ENCODE measurements around the gene APOBR.

Gene APOBR

GRCh38 chr16:28511801-28512789 is 17.7 kb downstream of the APOBR start:
- TF ChIP-seq, protein P1, sequence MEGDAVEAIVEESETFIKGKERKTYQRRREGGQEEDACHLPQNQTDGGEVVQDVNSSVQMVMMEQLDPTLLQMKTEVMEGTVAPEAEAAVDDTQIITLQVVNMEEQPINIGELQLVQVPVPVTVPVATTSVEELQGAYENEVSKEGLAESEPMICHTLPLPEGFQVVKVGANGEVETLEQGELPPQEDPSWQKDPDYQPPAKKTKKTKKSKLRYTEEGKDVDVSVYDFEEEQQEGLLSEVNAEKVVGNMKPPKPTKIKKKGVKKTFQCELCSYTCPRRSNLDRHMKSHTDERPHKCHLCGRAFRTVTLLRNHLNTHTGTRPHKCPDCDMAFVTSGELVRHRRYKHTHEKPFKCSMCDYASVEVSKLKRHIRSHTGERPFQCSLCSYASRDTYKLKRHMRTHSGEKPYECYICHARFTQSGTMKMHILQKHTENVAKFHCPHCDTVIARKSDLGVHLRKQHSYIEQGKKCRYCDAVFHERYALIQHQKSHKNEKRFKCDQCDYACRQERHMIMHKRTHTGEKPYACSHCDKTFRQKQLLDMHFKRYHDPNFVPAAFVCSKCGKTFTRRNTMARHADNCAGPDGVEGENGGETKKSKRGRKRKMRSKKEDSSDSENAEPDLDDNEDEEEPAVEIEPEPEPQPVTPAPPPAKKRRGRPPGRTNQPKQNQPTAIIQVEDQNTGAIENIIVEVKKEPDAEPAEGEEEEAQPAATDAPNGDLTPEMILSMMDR (IDR thresholded peaks at IDR 0.05; ENCODE audit: insufficient read depth, low read length, poor library complexity, severe bottlenecking): no peak
- no peaks in the 10 kb centered on the region for H3K36me3 ChIP-seq (ENCODE audit: control insufficient read depth, insufficient read depth, low read length)
- H3K4me3 ChIP-seq (replicated peaks; ENCODE audit: low read depth, low read length): no peak overlapping the region
- DNase-seq (ENCODE audit: extremely low read depth, insufficient read length): no peak
- no peaks in the 10 kb centered on the region for H3K27me3 ChIP-seq (replicated peaks; ENCODE audit: control insufficient read depth, insufficient read depth, low read length)

DNA sequence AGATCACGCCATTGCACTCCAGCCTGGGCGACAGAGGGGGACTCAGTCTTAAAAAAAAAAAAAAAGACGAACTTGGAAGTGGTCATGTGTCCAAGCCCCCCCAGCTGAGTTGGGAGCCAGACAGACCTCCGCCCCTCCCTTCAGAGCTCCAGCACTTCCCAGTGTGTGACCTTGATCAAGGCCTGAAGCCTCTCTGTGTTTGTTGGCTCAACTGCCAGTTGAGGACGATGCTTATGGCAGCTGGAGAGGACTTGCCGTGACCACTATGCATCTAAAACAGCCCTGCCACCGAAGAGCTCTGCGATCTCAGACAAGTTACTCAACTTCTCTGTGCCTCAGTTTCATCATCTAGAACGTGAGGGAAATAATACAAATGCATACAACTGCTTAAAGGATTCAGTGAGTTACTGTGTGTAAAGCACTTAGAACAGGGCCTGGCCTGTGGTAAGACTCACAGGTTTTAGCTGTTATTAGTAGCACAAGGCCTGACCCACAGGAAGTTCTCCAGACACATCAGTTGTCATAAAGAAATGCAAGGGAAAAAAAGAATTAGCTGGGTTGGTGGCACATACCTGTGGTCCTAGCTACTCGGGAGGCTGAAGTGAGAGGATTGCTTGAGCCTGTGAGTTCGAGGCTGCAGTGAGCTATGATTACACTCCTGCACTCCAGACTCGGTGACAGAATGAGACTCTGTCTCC is 19.2 kb downstream of the APOBR start:
- H3K27me3 ChIP-seq (replicated peaks; ENCODE audit: control insufficient read depth, insufficient read depth, low read length): no peaks in the 10 kb centered on the region
- no peak overlapping the region for H3K4me3 ChIP-seq (replicated peaks; ENCODE audit: low read depth, low read length)
- TF ChIP-seq, protein P1 (IDR thresholded peaks at IDR 0.05; ENCODE audit: insufficient read depth, low read length, poor library complexity, severe bottlenecking): no peak

DNA sequence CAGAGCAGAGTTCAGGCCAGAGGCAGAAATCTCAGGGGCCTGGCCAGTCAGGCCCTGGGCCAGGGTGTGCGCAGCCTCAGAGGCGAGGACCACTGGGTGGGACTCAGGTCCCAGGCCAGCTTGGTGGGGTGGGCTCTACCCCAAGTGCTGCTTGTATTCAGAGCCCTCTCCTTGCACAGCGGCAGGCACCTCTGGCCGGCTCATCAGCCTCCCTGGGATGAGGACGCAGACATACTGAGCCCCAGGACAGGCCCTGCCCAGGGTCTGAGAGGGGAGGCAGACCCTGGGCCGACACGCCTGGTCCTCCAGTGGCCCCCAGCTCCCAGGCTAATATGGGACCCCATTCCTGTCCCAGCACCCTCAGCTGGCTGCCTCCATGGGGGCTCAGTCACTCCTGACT is 19.8 kb downstream of the APOBR start:
- DNase-seq (ENCODE audit: extremely low read depth, insufficient read length): no peak
- TF ChIP-seq, protein P1 (IDR thresholded peaks at IDR 0.05; ENCODE audit: insufficient read depth, low read length, poor library complexity, severe bottlenecking): no peak
- H3K4me3 ChIP-seq (replicated peaks; ENCODE audit: low read depth, low read length): no peak overlapping the region
- no peaks in the 10 kb centered on the region for H3K36me3 ChIP-seq (ENCODE audit: control insufficient read depth, insufficient read depth, low read length)
- H3K27me3 ChIP-seq (replicated peaks; ENCODE audit: control insufficient read depth, insufficient read depth, low read length): no peaks in the 10 kb centered on the region

More for the DNA sequence above, 19.2 kb downstream of the APOBR start:
- no peak for DNase-seq (ENCODE audit: extremely low read depth, insufficient read length)
- no peaks in the 10 kb centered on the region for H3K36me3 ChIP-seq (ENCODE audit: control insufficient read depth, insufficient read depth, low read length)

DNA sequence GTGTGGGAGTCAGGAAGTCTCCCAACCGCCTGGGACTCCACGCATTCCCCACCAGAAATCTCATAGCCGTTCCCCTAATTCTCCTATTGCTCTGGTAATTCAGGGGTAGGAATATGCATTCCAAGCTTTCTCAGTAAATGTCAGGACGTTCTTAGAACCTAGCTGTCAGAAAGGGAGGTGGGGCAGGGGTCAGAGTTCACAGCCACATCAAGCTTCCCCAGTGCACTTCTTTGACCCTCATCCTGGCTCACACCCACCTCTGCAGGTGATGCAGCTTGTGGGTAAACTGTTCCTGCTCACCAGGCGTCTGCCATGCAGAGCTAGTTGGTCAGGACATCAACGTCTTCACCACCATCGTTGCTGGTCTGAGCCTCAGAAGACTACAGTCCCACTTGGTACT is 26.2 kb downstream of the APOBR start:
- TF ChIP-seq, protein P1 (IDR thresholded peaks at IDR 0.05; ENCODE audit: insufficient read depth, low read length, poor library complexity, severe bottlenecking): no peak
- Histone ChIP-seq H3K4me3 (replicated peaks; ENCODE audit: low read depth, low read length) (no peak overlapping the region), H3K27me3 (replicated peaks; ENCODE audit: control insufficient read depth, insufficient read depth, low read length) (no peaks in the 10 kb centered on the region), H3K36me3 (ENCODE audit: control insufficient read depth, insufficient read depth, low read length) (no peaks in the 10 kb centered on the region)
- no peak for DNase-seq (ENCODE audit: extremely low read depth, insufficient read length)

- TF ChIP-seq, protein P1 (IDR thresholded peaks at IDR 0.05; ENCODE audit: insufficient read depth, low read length, poor library complexity, severe bottlenecking): no peak
- Histone ChIP-seq H3K4me3 (replicated peaks; ENCODE audit: low read depth, low read length) (no peak overlapping the region), H3K27me3 (replicated peaks; ENCODE audit: control insufficient read depth, insufficient read depth, low read length) (no peaks in the 10 kb centered on the region), H3K36me3 (ENCODE audit: control insufficient read depth, insufficient read depth, low read length) (no peaks in the 10 kb centered on the region)
- no peak for DNase-seq (ENCODE audit: extremely low read depth, insufficient read length)
These were observed 27.0 kb downstream of the APOBR start for GRCh38 chr16:28521436-28521835.
